HepG2 (cell line): ENCODE results near the gene ELL3. TPM values are rescaled to one million over a fixed set of nuclear protein-coding genes. Genes with fewer than 3 reads are reported as not detected.

Source experiments
- BCL6 ChIP-seq: IDR thresholded peaks from 2 replicates; pipeline ENCODE4 v1.6.1; 2016; ENCODE audit warnings: missing genetic modification reagents, missing compliant biosample characterization
- BORCS8-MEF2B ChIP-seq: sonication (generic); formaldehyde crosslinking; IDR thresholded peaks from 2 replicates; pipeline ENCODE4 v1.8.0; 2022; ENCODE audit warnings: mild to moderate bottlenecking, missing genetic modification reagents
- GABPA ChIP-seq, 2 experiments: IDR thresholded peaks; 2 replicates each; pipeline ENCODE4 v1.6.1; 2011 to 2016; ENCODE audit warnings: low read depth in 2 of 2, low read length in 1 of 2, missing biosample characterization in 1 of 2, missing genetic modification characterization in 1 of 2
- NFKB2 ChIP-seq: sonication (generic); formaldehyde crosslinking; IDR thresholded peaks from 2 replicates; pipeline ENCODE4 v1.4.0; 2020; ENCODE audit warnings: missing genetic modification reagents, borderline replicate concordance
- PTBP1 ChIP-seq: fragments of 200-400 bp; formaldehyde crosslinking; IDR thresholded peaks from 2 replicates; pipeline ENCODE4 v1.6.1; 2018; ENCODE audit warnings: low read length, low read depth; ENCODE audit not compliant: poor library complexity, severe bottlenecking
- RBAK ChIP-seq: sonication (generic); formaldehyde crosslinking; IDR thresholded peaks from 2 replicates; pipeline ENCODE4 v1.5.1; 2020; ENCODE audit warnings: mild to moderate bottlenecking, missing genetic modification reagents
- SP2 ChIP-seq: sonication (generic); formaldehyde crosslinking; IDR thresholded peaks from 2 replicates; pipeline ENCODE4 v1.5.1; 2020; ENCODE audit warnings: mild to moderate bottlenecking, missing genetic modification reagents
- TMF1 ChIP-seq: sonication (generic); formaldehyde crosslinking; IDR thresholded peaks from 2 replicates; pipeline ENCODE4 v1.8.1; 2022; ENCODE audit warnings: low read depth, missing genetic modification reagents
- ZFP90 ChIP-seq: sonication (generic); formaldehyde crosslinking; IDR thresholded peaks from 2 replicates; pipeline ENCODE4 v1.8.0; 2022; ENCODE audit warnings: missing genetic modification reagents, mild to moderate bottlenecking, inconsistent platforms, borderline replicate concordance
- ZNF232 ChIP-seq: sonication (generic); formaldehyde crosslinking; IDR thresholded peaks from 2 replicates; pipeline ENCODE4 v1.4.0; 2020; ENCODE audit warnings: missing genetic modification reagents, borderline replicate concordance
- ZNF256 ChIP-seq: sonication (generic); formaldehyde crosslinking; conservative IDR thresholded peaks from 2 replicates; pipeline ENCODE4 v1.4.0; 2020; ENCODE audit warnings: missing genetic modification reagents
- ZNF30 ChIP-seq: sonication (generic); formaldehyde crosslinking; IDR thresholded peaks from 2 replicates; pipeline ENCODE4 v1.5.0; 2020; ENCODE audit warnings: mild to moderate bottlenecking, missing genetic modification reagents
- ZNF460 ChIP-seq: sonication (generic); formaldehyde crosslinking; IDR thresholded peaks from 2 replicates; pipeline ENCODE4 v1.5.1; 2020; ENCODE audit warnings: missing genetic modification reagents, mild to moderate bottlenecking, borderline replicate concordance
- ZNF652 ChIP-seq: IDR thresholded peaks from 2 replicates; pipeline ENCODE4 v1.6.1; 2016; ENCODE audit warnings: low read depth, borderline replicate concordance
- ZNF709 ChIP-seq: sonication (generic); formaldehyde crosslinking; IDR thresholded peaks from 2 replicates; pipeline ENCODE4 v1.5.0; 2020; ENCODE audit warnings: mild to moderate bottlenecking, missing genetic modification reagents
- ZNF775 ChIP-seq: sonication (generic); formaldehyde crosslinking; IDR thresholded peaks from 2 replicates; pipeline ENCODE4 v1.4.0; 2020; ENCODE audit warnings: missing genetic modification reagents, mild to moderate bottlenecking, moderate library complexity, borderline replicate concordance
- ZNF790 ChIP-seq: sonication (generic); formaldehyde crosslinking; IDR thresholded peaks from 2 replicates; pipeline ENCODE4 v1.8.0; 2022; ENCODE audit warnings: missing genetic modification reagents, mild to moderate bottlenecking, borderline replicate concordance
- ZNF841 ChIP-seq: sonication (generic); formaldehyde crosslinking; IDR thresholded peaks from 2 replicates; pipeline ENCODE4 v1.8.1; 2023; ENCODE audit warnings: missing genetic modification reagents, borderline replicate concordance
- polyA plus RNA-seq, 8 experiments: library from polyadenylated mRNA; depleted of rRNA in 3 of 8; stranded (reverse) in 7 of 8; unstranded in 1 of 8; fragments of >200 nt; fragmentation: Illumina TruSeq in 4 of 8; extraction: Trizol in 4 of 8; gene quantifications; 2 replicates each; pipeline versions ENCODE4 v1.2.1 to v1.2.3, GENCODE V29; 2011 to 2016; ENCODE audit warnings: low read depth in 4 of 8, missing spikeins in 1 of 8, mixed read lengths in 1 of 8; ENCODE audit not compliant: insufficient read depth in 1 of 8
- total RNA-seq, 5 experiments: library from RNA; depleted of rRNA; stranded (reverse); fragments of >200 nt; fragmentation: Illumina TruSeq; extraction: Trizol; gene quantifications; 2 replicates each; pipeline ENCODE4 v1.2.3, GENCODE V29; 2016; ENCODE audit warnings: low read depth in 1 of 5
- TF ChIP-seq, protein P1 (sequence below): sonication (generic); formaldehyde crosslinking; IDR thresholded peaks from 2 replicates; pipeline ENCODE4 v1.4.0; 2020; ENCODE audit warnings: mild to moderate bottlenecking, missing genetic modification reagents
- TF ChIP-seq, protein P2 (sequence below): sonication (generic); formaldehyde crosslinking; conservative IDR thresholded peaks from 2 replicates; pipeline ENCODE4 v1.8.0; 2022; ENCODE audit warnings: missing genetic modification reagents

Gene ELL3
- total and polyA plus RNA-seq, 2 of the 13 experiments (the other 11 are each of a cell fraction or from before 2014, with no cell fraction given): 6.1 to 8.8 TPM

DNA sequence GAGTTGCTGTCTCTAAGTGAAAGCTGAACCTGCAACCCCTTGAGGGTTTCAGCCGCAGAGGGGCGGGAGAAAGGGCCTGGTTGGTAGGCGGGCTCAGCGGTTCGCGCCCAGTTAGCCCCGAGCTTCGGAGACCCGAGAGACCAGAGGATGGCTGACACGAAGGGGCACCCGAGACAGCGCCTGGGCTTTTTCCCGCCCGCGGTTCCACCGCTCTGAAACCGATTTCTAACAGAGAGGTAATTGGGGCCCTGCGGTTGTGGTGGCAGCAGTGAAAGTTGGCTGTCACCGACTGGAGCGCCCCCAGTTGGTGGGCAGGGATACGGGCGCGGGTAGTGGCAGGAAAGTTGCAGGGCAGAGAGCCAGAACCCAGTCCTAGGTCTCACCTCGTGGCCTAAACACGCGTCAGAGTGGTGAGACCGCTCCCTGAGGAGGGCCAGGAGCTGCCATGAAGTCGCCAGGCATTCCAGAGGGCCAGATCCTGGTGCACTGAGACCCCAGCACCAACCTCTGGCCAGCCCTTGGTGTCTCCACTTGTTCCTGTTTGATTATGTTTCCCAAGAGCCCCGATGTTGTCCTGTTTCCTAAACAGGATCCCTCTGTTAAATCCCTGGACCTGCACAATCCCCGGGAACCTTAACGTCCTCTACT is 625 bp upstream of the ELL3 start (continued):
- TF ChIP-seq, protein P1, sequence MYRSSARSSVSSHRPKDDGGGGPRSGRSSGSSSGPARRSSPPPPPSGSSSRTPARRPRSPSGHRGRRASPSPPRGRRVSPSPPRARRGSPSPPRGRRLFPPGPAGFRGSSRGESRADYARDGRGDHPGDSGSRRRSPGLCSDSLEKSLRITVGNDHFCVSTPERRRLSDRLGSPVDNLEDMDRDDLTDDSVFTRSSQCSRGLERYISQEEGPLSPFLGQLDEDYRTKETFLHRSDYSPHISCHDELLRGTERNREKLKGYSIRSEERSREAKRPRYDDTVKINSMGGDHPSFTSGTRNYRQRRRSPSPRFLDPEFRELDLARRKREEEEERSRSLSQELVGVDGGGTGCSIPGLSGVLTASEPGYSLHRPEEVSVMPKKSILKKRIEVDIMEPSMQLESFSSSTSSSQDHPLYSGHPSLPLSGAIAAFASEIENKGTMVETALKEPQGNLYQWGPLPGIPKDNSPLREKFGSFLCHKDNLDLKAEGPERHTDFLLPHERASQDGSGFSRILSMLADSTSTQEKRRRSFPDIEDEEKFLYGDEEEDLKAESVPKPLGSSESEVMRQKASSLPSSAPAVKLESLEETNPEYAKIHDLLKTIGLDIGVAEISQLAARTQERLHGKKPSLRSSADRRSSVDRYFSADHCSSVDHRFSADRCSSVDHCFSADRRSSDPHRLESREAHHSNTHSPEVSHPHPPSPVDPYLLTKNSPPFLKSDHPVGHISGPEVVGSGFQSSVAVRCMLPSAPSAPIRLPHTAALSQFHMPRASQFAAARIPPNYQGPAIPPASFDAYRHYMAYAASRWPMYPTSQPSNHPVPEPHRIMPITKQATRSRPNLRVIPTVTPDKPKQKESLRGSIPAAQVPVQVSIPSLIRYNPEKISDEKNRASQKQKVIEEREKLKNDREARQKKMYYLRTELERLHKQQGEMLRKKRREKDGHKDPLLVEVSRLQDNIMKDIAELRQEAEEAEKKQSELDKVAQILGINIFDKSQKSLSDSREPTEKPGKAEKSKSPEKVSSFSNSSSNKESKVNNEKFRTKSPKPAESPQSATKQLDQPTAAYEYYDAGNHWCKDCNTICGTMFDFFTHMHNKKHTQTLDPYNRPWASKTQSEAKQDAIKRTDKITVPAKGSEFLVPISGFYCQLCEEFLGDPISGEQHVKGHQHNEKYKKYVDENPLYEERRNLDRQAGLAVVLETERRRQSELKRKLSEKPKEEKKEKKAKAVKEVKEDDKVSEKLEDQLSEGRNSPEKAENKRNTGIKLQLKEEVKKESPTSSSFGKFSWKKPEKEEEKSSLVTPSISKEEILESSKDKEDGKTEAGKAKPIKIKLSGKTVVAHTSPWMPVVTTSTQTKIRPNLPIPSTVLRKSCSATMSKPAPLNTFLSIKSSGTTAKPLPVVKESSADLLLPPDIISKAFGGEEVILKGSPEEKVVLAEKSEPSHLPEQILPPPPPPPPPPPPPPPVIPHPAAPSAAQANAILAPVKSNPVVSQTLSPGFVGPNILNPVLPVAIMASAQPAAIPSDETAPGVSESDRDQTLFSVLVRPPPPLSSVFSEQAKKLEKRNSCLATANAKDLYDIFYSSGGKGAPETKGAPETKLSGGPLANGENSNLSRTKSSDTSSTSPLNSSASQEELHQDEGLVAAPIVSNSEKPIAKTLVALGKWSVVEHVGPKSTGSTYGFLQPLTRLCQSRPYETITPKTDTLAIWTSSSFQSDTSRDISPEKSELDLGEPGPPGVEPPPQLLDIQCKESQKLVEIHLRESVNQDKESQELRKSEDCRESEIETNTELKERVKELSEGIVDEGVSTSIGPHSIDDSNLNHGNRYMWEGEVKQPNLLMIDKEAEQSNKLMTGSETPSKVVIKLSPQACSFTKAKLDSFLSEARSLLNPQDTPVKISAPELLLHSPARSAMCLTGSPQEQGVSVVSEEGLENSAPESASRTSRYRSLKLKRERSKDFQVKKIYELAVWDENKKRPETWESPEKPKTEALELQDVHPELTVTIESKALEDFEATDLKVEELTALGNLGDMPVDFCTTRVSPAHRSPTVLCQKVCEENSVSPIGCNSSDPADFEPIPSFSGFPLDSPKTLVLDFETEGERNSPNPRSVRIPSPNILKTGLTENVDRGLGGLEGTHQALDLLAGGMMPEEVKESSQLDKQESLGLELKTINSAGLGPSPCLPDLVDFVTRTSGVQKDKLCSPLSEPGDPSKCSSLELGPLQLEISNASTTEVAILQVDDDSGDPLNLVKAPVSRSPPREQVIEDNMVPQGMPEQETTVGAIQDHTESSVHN (CRISPR knock-in tag): 0 out of 2 replicates have a peak, but pooled peaks have one; percentile 64
- TF ChIP-seq BORCS8-MEF2B (CRISPR knock-in tag) (0 out of 2 replicates have a peak, but pooled peaks have one; percentile 59), ZNF790 (0 out of 2 replicates have a peak, but pooled peaks have one; percentile 59), ZNF841 (CRISPR knock-in tag) (no peak), SP2 (CRISPR knock-in tag) (no peak), GABPA (IDR thresholded peaks at IDR 0.05; ENCODE audit: low read depth, low read length) (no peak), GABPA (CRISPR knock-in tag; IDR thresholded peaks at IDR 0.05; ENCODE audit: low read depth) (peak; percentile 40; the same call in 1 of the 2 replicates), TMF1 (CRISPR knock-in tag) (peak; percentile 65; the same call in 1 of the 2 replicates), ZFP90 (CRISPR knock-in tag) (peak; percentile 60), ZNF232 (0 out of 2 replicates have a peak, but pooled peaks have one; percentile 59), RBAK (CRISPR knock-in tag) (no peak), PTBP1 (no peak), BCL6 (CRISPR knock-in tag) (no peak), ZNF652 (CRISPR knock-in tag) (no peak), ZNF775 (CRISPR knock-in tag) (no peak; the same call in 1 of the 2 replicates), ZNF256 (CRISPR knock-in tag) (peak; percentile 73; the same call in 1 of the 2 replicates), ZNF460 (CRISPR knock-in tag) (peak; percentile 37; the same call in 1 of the 2 replicates), ZNF709 (CRISPR knock-in tag) (peak; percentile 80; the same call in 1 of the 2 replicates), ZNF30 (CRISPR knock-in tag) (no peak), NFKB2 (CRISPR knock-in tag) (peak; percentile 86; the same call in 1 of the 2 replicates)
- TF ChIP-seq, protein P2, sequence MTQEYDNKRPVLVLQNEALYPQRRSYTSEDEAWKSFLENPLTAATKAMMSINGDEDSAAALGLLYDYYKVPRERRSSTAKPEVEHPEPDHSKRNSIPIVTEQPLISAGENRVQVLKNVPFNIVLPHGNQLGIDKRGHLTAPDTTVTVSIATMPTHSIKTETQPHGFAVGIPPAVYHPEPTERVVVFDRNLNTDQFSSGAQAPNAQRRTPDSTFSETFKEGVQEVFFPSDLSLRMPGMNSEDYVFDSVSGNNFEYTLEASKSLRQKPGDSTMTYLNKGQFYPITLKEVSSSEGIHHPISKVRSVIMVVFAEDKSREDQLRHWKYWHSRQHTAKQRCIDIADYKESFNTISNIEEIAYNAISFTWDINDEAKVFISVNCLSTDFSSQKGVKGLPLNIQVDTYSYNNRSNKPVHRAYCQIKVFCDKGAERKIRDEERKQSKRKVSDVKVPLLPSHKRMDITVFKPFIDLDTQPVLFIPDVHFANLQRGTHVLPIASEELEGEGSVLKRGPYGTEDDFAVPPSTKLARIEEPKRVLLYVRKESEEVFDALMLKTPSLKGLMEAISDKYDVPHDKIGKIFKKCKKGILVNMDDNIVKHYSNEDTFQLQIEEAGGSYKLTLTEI (CRISPR knock-in tag): no peak
